ENCODE results near the gene ATG4D.

DNA sequence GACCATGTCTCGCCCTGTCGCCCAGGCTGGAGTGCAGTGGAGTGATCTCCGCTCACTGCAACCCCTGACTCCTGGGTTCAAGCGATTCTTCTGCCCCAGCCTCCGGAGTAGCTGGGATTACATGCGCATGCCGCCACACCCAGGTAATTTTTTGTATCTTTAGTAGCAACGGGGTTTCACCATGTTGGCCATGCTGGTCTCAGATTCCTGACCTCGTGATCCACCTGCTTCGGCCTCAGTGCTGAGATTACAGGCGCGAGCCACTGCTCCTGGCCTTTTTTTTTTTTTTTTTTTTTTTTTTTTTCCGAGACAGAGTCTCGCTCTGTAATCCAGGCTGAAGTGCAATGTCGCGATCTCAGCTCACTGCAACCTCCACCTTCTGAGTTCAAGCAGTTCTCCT, 35.7 kb upstream of the ATG4D start:
- TF ChIP-seq YY1 (tag by site-specific recombination; IDR thresholded peaks at IDR 0.05) (no peak), OSR2 (tag by site-specific recombination; IDR thresholded peaks at IDR 0.05) (no peak), ZNF514 (tag by site-specific recombination; IDR thresholded peaks at IDR 0.05) (no peak)
